Adipose tissue (tissue), 3 donors: ENCODE measurements around the gene TAS2R7. TPM values are rescaled to one million over a fixed set of nuclear protein-coding genes. Genes with fewer than 3 reads are reported as not detected.
"Not testable (repeated sequence)": the region's sequence is repeated elsewhere in the genome, so short reads cannot be mapped to it uniquely, and the experiment has no call there.

Experiments used
- H3K27ac ChIP-seq: one replicate; pipeline ENCODE4 v1.5.1; 2013; ENCODE audit warnings: low read depth, low read length
- WGBS, 3 donors: extraction: QIAGEN DNeasy Blood & Tissue Kit; methylation state at CpG; one replicate each; pipeline ENCODE4 v1.1.7; 2013; 5-methylcytosine and 5-hydroxymethylcytosine counted together
- polyA plus RNA-seq, 3 donors: library from polyadenylated mRNA; stranded (reverse); fragments of 200-250 nt; gene quantifications; one replicate each; pipeline ENCODE4 v1.2.3, GENCODE V29; 2013
- donor health status: healthy with polysubstance abuse.
- donor health status: Bipolar disorder and iron deficiency.
- donor health status: healthy.

TAS2R7 gene
- not detected for polyA plus RNA-seq

- 52 to 69% (median 69%) methylated on average over 4 of the region's 4 CpGs for WGBS, 3 donors
- no peak within 1 kb of the TSS for H3K27ac ChIP-seq
Measured at GRCh38 chr12:10802587-10802986, at the start of gene TAS2R7. TSS of gene TAS2R7 (minus strand) at chr12:10802627. CDS start at chr12:10802570, 57 bp downstream.

GRCh38 chr12:10851243-10851858 lies 48.9 kb upstream of the TAS2R7 start:
- no peak overlapping the region for H3K27ac ChIP-seq
- 92 to 96% (median 92%) methylated on average over 4 of the region's 4 CpGs for WGBS, 3 donors

- 80 to 93% (median 89%) methylated on average over 4 of the region's 4 CpGs for WGBS, 3 donors
- no peak within 1 kb of the TSS for H3K27ac ChIP-seq
Measured at GRCh38 chr12:10849425-10849878, 47.0 kb upstream of the TAS2R7 start, which contains the start of gene PRR4. TSS of gene PRR4 (minus strand) at chr12:10849475. CDS start at chr12:10849437, 38 bp downstream.

DNA sequence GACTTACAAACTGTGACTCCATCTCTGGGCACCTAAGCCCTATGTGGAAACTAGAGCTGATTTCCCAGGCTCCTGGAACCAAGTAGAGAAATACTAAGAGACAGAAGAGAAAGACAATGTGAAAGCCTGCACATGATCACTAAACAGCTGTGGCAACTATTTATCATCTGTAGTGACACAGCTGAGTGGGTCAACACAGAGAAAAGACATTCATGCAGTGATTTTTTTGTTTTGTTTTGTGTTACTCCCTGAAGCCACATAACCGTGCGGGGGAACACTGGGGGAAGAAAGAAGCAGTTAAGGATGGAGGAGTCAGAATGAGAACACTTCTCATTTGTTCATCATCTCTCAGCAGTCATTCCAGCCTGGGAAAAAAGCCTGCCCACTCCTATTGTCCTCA lies 45.3 kb upstream of the TAS2R7 start:
- WGBS, 3 donors: 36 to 51% (median 42%) methylated on average over 2 of the region's 2 CpGs

GRCh38 chr12:10842862-10843261 lies 40.4 kb upstream of the TAS2R7 start:
- whole genome bisulfite sequencing, 3 donors: 93 to 98% (median 97%) methylated on average over 2 of the region's 2 CpGs
- H3K27ac ChIP-seq: no peak overlapping the region

More for the DNA sequence above, 45.3 kb upstream of the TAS2R7 start:
- H3K27ac ChIP-seq: no peak overlapping the region

- H3K27ac ChIP-seq: no peak overlapping the region
- 89 to 95% (median 93%) methylated on average over 3 of the region's 3 CpGs for WGBS, 3 donors
Measured at GRCh38 chr12:10838461-10838860, 36.0 kb upstream of the TAS2R7 start.

GRCh38 chr12:10829994-10830393 lies 27.6 kb upstream of the TAS2R7 start:
- WGBS, 3 donors: 94 to 97% (median 97%) methylated on average over 1 of the region's 1 CpG
- no peak overlapping the region for H3K27ac ChIP-seq

- no peak within 1 kb of the TSS for H3K27ac ChIP-seq
Measured at GRCh38 chr12:10826258-10826657, 23.8 kb upstream of the TAS2R7 start, which contains the start of gene TAS2R10. TSS of gene TAS2R10 (minus strand) at chr12:10826358. CDS start at chr12:10826269, 89 bp downstream.

DNA sequence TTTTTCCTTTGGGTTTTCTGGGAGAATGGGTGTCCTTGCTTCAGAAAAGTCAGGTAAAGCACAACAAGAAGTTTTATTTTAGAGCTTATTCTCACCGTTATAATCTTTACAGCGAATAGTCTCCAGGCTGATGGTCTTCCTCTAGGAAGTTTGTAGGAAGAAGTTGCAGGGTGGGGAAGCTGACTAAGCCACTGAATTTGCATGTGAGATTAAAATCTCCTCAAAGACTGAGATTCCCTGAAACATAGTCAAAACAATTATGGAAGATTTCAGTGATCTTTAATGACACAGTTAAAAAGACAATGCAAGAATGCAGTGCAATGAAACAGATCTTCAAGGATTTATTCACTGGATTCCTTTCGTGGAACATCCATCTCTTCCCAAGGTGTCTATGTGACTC lies 22.5 kb upstream of the TAS2R7 start:
- WGBS, 3 donors: 83 to 88% (median 87%) methylated on average over 3 of the region's 3 CpGs
- no peak overlapping the region for H3K27ac ChIP-seq

More at GRCh38 chr12:10826258-10826657, 23.8 kb upstream of the TAS2R7 start, which contains the start of gene TAS2R10:
- WGBS, 3 donors: 86 to 91% (median 90%) methylated on average over 3 of the region's 3 CpGs

GRCh38 chr12:10811883-10812536 lies 9.6 kb upstream of the TAS2R7 start:
- 75 to 90% (median 87%) methylated on average over 3 of the region's 3 CpGs for WGBS, 3 donors
- no peak overlapping the region for H3K27ac ChIP-seq

- H3K27ac ChIP-seq: no peak within 1 kb of the TSS
Measured at GRCh38 chr12:10810068-10810467, 7.6 kb upstream of the TAS2R7 start, which contains the start of gene TAS2R9. TSS of gene TAS2R9 (minus strand) at chr12:10810168. CDS start at chr12:10810075, 93 bp downstream.

DNA sequence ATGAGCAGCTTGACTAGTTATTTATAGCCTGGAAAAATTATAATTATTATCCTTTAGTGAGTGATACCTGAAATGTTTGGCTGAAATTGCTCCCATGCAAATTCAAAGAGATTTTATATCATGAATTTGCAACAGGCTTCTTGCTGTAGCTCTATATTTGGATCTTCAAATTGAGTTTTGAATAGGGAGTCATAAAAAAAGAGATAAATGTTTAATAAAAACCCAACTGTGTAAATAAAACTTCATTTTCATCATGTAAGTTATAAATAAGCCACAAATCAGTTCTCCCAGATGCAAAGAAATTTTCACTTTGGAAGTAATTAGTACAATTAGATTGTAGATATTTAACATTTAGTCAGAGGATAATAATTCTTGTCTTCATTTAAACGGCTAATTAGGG lies 4.8 kb upstream of the TAS2R7 start, which contains the start of gene TAS2R8:
TAS2R8 (minus strand) TSS at position 101 of the 400 bp plus-strand sequence. CDS start 306 bp downstream, outside the sequence.
- H3K27ac ChIP-seq: no peak within 1 kb of the TSS
- 55 to 77% (median 73%) methylated on average over 1 of the region's 1 CpG for WGBS, 3 donors

- WGBS, 3 donors: 44 to 72% (median 49%) methylated on average over 5 of the region's 5 CpGs
- H3K27ac ChIP-seq: no peak overlapping the region
Measured at GRCh38 chr12:10801741-10802140, 686 bp downstream of the TAS2R7 start.

DNA sequence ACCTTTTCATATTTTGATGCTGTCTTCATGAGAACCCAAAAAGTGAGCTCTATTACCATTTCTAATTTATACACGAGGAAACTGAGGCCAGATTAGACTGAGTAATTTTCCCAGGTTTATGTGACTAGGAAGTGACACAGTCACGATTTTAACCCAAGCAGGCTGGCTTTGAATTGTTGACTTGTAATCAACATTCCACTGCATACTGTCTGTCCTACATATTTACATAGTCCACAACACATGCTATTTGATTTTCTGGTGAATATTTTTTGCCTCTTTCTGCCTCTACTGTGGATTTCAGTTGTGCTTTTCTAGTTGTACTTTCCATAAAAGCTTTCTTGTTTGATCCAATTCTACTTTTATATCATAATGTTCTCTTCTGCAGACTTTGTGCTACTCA lies 8.2 kb downstream of the TAS2R7 start:
- H3K27ac ChIP-seq: no peak overlapping the region
- WGBS, 3 donors: 25 to 63% (median 58%) methylated on average over 2 of the region's 2 CpGs

- 85 to 92% (median 88%) methylated on average over 4 of the region's 4 CpGs for WGBS, 3 donors
- not testable (repeated sequence) for H3K27ac ChIP-seq
Measured at GRCh38 chr12:10791769-10792168, 10.7 kb downstream of the TAS2R7 start.

- 60 to 71% (median 71%) methylated on average over 5 of the region's 5 CpGs for WGBS, 3 donors
Measured at GRCh38 chr12:10783252-10783651, 19.2 kb downstream of the TAS2R7 start.

GRCh38 chr12:10779103-10779502 lies 23.3 kb downstream of the TAS2R7 start:
- WGBS, 3 donors: 83 to 95% (median 89%) methylated on average over 2 of the region's 2 CpGs
- no peak overlapping the region for H3K27ac ChIP-seq

More at GRCh38 chr12:10783252-10783651, 19.2 kb downstream of the TAS2R7 start:
- H3K27ac ChIP-seq: no peak overlapping the region

DNA sequence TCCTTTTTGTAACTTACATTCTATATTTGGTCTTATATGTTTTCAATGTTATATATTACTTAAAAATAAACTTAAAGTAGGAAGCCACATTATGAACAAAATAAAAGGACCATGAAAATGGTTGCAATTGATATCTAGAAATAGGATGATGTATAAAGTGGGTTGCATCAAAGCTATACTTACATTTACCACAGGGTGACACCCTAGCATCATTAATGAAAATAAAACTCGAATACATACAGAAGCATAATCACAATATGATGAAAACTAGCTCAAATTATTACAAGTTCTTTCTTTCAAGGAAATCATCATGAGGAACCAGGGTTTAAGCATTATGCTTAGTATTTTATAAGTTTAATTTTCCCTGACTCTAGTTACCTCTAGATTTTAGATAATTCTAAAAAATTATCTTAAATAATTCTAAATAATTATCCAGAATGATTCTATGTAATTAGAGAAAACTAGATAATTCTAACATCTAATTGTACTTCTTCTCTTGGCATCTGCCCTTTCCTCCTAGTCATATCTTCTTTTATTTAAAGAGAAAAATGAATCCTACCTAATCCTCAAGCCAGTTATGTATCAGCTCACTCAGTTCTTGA lies 31.2 kb downstream of the TAS2R7 start:
- no peak overlapping the region for H3K27ac ChIP-seq
- 0% methylated on average over 1 of the region's 1 CpG for WGBS, 3 donors

DNA sequence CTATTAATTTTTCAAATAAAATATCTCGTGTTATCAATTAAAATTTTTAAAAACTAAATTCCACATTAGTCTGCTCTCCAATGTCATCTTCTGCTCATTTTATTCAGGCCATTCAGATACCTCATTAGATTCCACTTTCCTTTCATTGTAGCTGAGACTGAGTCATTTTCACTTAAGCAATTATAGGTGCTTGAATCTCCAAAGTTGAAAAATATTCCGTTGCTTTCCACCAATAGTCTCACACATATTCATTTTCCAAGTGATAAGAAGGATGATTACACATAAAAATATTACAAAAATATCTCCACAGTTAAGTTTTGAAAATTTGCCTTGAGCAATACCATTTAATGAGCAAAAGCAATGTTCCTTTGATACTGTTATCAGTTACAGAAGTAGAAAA lies 42.8 kb downstream of the TAS2R7 start:
- WGBS, 3 donors: 25 to 43% (median 41%) methylated on average over 2 of the region's 2 CpGs
- no peak overlapping the region for H3K27ac ChIP-seq
